Neutrophil (primary cell): Measurements from ENCODE around the gene CHAC2.

ENCODE experiments used
- H3K27ac ChIP-seq: fragments of 200-600 bp; sonication (generic); 2 replicates; pipeline ENCODE4 v1.5.1; 2016; ENCODE audit warnings: mild to moderate bottlenecking, moderate library complexity
- H3K27me3 ChIP-seq: fragments of 200-600 bp; sonication (generic); 2 replicates; pipeline ENCODE4 v1.6.0; 2016; ENCODE audit warnings: mild to moderate bottlenecking
- H3K36me3 ChIP-seq: fragments of 200-600 bp; sonication (generic); 2 replicates; pipeline ENCODE4 v1.5.1; 2017
- H3K4me1 ChIP-seq, 2 experiments: fragments of 200-600 bp in 1 of 2; sonication (generic) in 1 of 2; 1 replicate in 1 of 2; 2 replicates in 1 of 2; pipeline versions ENCODE4 v1.5.1 to v1.6.1; 2013 to 2016; ENCODE audit warnings: low read depth in 1 of 2, low read length in 1 of 2, mild to moderate bottlenecking in 1 of 2, moderate library complexity in 1 of 2; ENCODE audit not compliant: control insufficient read depth in 1 of 2, insufficient read depth in 1 of 2
- H3K4me3 ChIP-seq, 2 experiments: fragments of 200-600 bp in 1 of 2; sonication (generic) in 1 of 2; 1 replicate in 1 of 2; 2 replicates in 1 of 2; pipeline ENCODE4 v1.5.1; 2013 to 2016; ENCODE audit warnings: low read depth in 1 of 2, low read length in 1 of 2, mild to moderate bottlenecking in 1 of 2, moderate library complexity in 1 of 2
- H3K9me3 ChIP-seq: fragments of 200-600 bp; sonication (generic); 2 replicates; pipeline ENCODE4 v1.5.1; 2016
- TF ChIP-seq, protein P1 (sequence below): fragments of 200-600 bp; sonication (generic); IDR thresholded peaks from 2 replicates; pipeline ENCODE4 v1.5.1; 2016; ENCODE audit warnings: antibody characterized with exemption

The CHAC2 gene

DNA sequence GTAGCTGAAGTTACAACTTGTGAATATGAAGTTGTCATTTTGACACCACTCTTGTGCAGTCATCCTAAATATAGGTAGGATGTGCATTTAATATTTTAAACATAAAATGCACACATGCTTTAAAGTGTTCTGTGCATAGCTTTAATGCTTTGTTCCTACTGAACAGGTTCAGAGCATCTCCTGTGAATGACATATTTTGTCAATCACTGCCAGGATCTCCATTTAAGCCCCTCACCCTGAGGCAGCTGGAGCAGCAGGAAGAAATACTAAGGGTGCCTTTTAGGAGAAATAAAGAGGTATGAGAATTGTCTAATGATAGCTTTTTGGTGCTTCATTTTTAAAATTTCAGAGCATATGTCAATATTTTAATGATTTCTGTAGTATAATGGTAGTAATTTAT lies 33.9 kb downstream of the CHAC2 start:
- Histone ChIP-seq H3K4me3 (no peak overlapping the region), H3K27ac (no peak overlapping the region), H3K36me3 (peaks cover 39% of the 10 kb centered on the region), H3K27me3 (no peaks in the 10 kb centered on the region), H3K4me1 (no peaks in the 10 kb centered on the region), H3K9me3 (no peaks in the 10 kb centered on the region)
- TF ChIP-seq, protein P1, sequence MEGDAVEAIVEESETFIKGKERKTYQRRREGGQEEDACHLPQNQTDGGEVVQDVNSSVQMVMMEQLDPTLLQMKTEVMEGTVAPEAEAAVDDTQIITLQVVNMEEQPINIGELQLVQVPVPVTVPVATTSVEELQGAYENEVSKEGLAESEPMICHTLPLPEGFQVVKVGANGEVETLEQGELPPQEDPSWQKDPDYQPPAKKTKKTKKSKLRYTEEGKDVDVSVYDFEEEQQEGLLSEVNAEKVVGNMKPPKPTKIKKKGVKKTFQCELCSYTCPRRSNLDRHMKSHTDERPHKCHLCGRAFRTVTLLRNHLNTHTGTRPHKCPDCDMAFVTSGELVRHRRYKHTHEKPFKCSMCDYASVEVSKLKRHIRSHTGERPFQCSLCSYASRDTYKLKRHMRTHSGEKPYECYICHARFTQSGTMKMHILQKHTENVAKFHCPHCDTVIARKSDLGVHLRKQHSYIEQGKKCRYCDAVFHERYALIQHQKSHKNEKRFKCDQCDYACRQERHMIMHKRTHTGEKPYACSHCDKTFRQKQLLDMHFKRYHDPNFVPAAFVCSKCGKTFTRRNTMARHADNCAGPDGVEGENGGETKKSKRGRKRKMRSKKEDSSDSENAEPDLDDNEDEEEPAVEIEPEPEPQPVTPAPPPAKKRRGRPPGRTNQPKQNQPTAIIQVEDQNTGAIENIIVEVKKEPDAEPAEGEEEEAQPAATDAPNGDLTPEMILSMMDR = no peak

DNA sequence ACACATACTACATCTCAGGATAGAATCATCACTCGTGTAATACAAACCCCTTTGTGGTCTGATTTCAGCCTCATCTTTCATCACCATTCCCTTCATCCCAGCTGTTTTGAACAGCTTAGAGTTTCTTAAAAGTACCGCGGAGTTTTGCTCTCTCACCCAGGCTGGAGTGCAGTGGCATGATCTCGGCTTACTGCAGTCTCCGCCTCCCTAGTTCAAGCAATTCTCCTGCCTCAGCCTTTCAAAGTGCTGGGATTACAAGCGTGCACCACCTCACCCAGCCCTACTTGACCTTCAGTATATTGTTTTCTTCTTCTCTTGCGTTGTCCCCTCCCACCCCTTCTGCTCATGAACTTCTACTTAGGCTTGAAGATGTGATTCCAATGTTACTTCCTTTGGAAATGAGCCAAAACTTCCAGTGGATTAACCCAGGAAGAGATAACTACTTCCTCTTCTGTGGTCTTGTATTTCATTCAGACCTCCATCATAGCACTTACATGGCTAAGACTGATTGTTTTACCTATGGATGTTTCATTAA lies 35.1 kb downstream of the CHAC2 start:
- Histone ChIP-seq H3K4me1 (no peaks in the 10 kb centered on the region), H3K27me3 (no peaks in the 10 kb centered on the region), H3K4me3 (no peak overlapping the region), H3K9me3 (no peaks in the 10 kb centered on the region), H3K36me3 (peaks cover 42% of the 10 kb centered on the region), H3K27ac (no peak overlapping the region)
- TF ChIP-seq, protein P1 = no peak

DNA sequence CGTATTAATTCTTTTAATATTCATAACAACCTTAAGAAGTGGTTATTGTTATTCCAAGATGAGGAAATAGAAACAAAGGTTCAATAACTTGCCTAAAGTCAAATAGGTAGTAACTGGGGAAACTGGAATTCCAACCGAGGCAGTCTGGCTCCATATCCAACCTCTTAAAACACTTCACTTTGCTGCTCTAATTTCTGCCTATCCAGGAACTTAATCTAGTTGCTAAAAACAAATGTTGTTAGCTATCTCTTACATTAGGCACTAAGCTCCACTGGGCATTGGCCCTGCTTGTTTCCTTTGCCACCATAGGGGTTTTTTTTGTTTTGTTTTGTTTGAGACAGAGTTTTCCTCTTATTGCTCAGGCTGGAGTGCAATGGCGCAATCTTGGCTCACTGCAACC lies 44.0 kb downstream of the CHAC2 start:
- H3K27me3 ChIP-seq = no peaks in the 10 kb centered on the region
- no peaks in the 10 kb centered on the region for H3K9me3 ChIP-seq
- peaks cover 70% of the 10 kb centered on the region for H3K36me3 ChIP-seq
- H3K4me1 ChIP-seq = peaks cover 0 to 3% of the 10 kb centered on the region in 2 experiments
- H3K4me3 ChIP-seq = no peak overlapping the region
- TF ChIP-seq, protein P1 = no peak
- no peak overlapping the region for H3K27ac ChIP-seq

DNA sequence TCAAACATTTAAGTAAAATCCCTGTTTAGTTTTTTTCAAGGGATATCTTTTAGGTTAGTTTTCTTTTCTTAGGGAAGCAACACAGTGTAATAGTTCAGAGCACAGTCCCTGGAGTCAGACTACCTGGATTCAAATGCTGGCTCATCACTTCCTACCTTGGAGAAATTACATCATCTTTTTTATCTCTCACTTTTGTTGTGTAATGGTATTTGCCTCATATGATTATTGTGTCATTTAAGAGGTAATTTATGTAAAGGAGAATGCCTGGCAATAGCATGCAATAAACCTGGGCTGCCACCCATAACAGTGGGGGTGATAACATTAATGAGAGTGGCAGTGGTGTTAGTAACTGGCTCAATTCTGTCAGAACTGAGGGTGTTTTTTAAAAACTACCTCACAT lies 45.5 kb downstream of the CHAC2 start:
- Histone ChIP-seq H3K27me3 (no peaks in the 10 kb centered on the region), H3K27ac (no peak overlapping the region), H3K4me1 (peaks cover 0 to 3% of the 10 kb centered on the region in 2 experiments), H3K4me3 (no peak overlapping the region), H3K9me3 (no peaks in the 10 kb centered on the region), H3K36me3 (peaks cover 64% of the 10 kb centered on the region)
- TF ChIP-seq, protein P1 = no peak

DNA sequence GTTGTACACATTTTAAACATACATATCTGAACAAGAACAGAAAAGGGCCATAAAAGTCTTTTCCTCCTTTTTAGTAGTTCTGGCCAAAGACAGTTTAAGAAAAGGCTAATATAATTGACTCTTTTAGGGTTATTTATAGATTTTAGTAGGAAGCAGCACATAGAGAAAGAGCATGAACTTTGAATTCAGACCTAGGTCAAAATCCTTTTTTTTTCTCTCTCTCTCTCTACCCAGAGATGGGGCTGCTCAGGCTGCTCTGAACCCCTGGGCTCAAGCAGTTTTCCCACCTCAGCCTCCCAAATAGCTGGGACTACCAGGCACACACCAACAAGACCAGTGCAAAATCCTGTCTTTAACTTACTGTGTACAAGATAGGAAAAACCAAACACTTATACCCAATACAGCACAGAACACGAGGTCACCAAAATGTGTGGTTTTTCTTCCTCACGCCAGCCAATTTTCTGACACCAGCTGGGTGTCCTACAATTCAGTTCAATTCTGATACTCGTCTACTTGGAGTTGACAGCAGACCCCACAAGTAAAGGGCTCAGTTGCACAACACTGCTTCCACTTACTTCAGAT lies 51.3 kb downstream of the CHAC2 start:
- Histone ChIP-seq H3K36me3 (peaks cover 45% of the 10 kb centered on the region), H3K27me3 (no peaks in the 10 kb centered on the region), H3K9me3 (no peaks in the 10 kb centered on the region), H3K4me1 (no peaks in the 10 kb centered on the region), H3K27ac (no peak overlapping the region), H3K4me3 (no peak overlapping the region)
- TF ChIP-seq, protein P1 = no peak
